Left forelimb (tissue), 1 donor: ENCODE data around the gene VDR.

Experiments
- DNase-seq: peaks from one replicate; pipeline ENCODE4 v3.0.0-alpha.2; 2018; ENCODE audit warnings: low spot score

VDR gene

DNA sequence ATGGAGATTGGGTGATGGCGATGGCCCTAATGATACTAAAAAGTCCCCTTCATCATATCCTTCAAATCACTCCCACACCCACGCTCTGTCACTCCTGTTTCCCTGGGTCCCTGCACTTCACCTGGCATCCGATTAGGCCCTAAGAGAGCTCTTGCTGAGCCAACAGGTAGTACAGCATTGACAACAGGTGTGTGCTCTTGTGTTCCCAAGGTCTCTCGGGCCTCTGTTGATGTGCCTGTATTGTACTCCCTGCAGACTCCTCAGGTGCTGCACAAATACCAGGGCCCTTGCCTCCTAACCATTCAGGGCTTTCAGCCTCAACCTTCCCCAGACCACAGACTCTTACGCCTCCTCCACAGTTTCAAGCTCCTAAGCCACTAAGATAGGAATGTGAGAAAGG, 25.8 kb upstream of the VDR start:
- no peak for DNase-seq

GRCh38 chr12:47927346-47927745, 22.6 kb upstream of the VDR start:
- DNase-seq = no peak

DNA sequence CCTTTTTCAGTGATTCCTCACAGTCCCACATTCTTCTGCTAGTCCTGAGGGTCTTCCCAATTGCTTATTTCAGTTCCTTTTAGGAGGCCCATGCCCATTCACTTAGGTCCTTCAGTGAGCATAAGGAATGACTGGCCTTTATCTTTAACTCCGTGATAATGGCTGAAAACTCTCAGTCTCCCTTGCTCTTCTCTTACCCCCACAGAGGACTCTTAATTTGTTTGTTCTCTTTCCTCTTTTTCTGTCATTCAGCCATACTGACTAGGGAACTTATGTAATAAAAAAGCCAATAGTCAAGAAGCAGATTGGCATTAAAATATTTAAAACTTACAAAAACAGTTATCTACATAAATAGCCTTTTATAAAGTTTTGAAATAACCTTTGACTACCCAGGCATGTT, 17.1 kb upstream of the VDR start:
- DNase-seq = no peak

GRCh38 chr12:47920913-47921312, 16.1 kb upstream of the VDR start:
- no peak for DNase-seq

DNA sequence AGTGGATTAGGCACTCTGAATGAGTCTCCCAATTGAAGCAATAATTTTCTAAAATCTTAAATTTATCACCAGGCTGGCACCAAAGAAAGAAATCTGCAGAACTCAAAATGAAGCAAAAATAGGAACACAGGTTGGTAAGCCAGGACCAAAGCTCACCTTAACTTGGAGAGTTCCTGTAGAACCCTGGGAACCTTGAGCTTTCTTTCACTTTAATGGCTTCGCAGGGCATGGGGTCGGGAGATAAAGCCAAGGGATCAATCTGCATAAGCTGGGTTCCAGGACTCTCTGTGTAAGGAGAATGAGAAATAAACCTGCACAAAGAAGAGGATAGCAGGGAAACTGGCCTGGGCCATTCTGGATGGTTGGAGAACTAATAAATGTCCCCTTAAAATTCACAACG, 8.3 kb upstream of the VDR start:
- DNase-seq = no peak

DNA sequence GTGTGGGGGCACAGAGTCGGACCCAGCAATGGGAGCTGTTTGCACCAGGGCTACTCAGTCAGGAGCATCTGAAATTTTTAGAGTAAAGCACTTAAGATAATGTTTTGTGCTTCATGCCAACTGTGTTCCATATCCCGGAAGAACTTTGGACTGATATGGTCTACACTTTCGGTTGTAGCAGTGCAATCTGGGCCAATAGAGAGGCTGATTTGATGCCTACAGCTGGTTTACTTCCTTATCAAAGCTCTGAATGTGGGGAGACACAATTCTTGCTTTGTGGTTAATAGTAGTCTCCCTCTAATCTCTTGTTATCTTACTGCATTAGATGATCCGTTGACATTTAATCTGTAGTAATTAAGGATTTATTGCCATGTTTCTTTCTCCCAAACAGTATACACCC, 7.8 kb upstream of the VDR start:
- DNase-seq = no peak

DNA sequence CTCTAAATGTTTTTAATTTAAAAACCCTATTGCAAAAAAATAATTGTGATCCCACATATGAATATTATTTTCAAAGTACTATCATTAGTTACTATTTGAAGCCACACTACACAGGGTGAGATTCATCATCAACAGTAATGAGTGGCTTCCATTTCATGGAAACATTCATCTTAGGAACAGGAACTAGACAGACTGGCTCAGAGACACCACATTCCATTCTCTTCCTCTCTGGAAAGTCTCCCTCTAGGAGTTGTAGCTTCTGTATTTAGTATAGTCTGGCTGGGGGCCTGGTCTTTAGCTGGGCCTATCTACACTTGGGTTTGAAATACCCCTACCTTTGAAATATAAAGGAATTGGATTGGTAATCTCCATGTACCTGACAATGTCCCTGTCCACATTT, 6.2 kb upstream of the VDR start:
- no peak for DNase-seq

GRCh38 chr12:47910486-47910885, 5.7 kb upstream of the VDR start:
- no peak for DNase-seq

DNA sequence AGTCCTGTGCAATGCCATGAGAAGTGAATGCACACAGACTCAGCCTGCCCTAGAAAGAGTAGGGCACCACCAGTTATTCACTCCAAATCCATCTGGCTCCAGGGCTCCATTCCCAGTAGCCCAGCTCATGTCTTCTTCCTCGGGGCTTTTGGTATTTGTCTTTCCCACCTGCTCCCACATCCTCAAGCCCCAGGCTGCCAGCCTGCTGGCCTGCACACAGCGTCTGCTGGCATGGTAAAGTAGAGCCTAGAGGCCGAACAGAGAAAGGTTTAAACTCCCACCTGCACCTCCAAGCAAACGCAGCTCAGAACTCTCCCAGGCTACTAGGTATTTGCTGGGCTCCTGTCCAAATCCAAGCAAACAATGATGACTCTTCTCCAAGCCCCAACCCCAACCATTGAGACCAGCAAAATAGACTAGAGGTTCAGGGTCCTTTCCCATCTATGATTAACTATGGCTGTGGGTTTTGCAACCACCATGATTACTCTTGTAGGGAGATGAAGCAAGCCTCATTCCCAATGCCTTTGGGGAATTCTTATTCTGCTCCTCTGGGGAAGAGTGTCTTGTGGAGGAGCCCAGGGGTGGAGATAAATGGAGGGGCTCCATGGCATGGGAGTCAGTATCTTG, 5.2 kb upstream of the VDR start:
- no peak for DNase-seq

DNA sequence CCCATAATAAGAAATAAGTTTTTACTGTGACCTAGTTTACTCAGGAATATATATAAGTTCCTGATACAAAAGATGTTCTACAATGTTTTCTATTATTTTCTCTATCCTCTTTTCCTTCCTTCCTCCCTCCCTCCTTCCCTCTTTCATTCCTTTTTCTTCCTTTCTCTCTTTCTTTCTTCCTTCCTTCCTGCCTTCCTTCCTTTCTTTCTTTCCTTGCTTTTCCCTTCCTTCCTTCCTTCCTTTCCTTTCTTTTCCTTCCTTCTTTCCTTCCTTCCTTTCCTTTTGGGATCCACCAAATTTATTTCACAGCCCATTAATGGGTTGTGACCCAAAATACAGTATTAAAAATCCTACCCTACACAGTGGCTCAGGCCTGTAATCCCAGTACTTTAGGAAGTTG, 3.9 kb upstream of the VDR start:
- DNase-seq = no peak

GRCh38 chr12:47907851-47908454, 3.2 kb upstream of the VDR start:
- DNase-seq = no peak

DNA sequence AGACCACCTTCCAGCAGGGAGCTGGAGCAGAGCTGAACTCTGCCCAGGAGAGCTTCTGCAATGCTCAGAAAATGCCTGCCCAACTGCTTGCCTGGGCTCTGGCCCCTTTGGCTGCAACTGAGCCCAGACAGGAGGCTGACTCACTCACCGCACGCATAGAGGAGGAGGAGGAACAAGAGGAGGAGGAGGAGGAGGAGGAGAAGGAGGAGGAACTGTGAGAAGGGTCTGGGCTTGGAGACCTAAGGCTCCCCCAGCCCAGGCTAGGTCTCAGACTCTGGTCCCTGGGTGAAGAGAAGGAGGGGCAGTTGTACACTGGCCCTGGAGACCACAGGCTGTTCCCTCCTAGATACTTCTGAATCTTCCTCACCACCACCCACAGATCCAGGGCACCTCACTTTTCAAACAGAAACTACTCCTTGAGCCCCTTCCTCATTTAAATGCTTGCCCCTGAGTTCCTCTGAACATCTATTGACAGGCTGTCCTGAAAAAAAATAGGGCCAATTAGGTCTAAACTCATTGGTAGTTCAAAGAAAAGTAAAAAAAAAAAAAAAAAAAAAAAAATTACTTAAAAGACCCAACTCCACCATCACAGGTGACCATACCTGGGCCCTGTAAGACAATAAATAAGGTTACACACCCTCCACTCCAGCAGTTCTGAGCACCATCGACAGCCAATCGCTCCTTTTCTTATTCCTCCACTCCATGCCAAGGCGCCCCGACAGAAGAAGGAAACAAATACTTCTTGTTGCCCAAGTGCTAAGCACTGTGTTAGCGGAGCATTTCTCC, 674 bp downstream of the VDR start:
- no peak for DNase-seq

DNA sequence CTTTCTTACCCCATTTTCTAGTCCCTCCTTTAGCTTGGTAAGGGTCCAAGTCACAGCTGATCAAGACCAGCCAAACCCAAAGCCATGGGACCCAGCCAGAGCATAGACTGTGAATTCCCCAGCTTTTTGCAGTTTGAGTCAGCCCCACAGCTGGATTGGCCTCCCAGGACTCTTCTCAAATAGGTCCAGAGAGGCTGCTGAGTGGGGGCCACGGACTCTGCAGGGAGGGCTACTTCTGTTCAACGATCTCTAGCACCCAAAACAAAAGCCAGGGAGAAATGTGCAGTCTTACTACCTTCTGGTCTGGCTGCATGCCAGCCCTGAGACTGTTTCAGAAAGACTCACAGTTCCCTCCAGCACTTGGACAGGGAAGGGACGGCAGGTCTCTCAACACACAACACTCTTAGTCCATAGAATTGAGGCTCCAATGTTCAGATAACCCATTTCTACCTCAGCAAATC, 1.6 kb downstream of the VDR start:
- DNase-seq = no peak

- DNase-seq = no peak
Observed at GRCh38 chr12:47902131-47902639, 2.6 kb downstream of the VDR start.

DNA sequence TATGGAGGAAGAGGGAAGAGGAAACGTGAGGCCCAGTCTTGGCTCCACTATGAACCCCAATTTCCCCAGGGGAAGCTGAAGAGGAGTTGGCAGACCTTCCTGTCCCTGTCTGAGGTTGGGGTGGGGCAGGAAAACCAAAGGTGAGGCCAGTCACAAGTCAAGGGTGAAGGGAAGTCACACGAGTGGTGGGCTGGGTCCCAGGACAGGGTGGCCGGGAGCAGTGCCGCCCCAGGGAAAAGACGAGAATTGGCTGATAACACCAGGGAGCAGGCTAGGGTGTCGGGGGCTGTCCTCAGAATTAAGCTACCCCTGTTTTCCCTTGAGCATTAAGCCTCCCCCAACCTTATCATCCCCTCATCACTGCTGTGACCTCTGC, 3.1 kb downstream of the VDR start:
- no peak for DNase-seq

GRCh38 chr12:47901063-47901717, 3.6 kb downstream of the VDR start:
- no peak for DNase-seq

DNA sequence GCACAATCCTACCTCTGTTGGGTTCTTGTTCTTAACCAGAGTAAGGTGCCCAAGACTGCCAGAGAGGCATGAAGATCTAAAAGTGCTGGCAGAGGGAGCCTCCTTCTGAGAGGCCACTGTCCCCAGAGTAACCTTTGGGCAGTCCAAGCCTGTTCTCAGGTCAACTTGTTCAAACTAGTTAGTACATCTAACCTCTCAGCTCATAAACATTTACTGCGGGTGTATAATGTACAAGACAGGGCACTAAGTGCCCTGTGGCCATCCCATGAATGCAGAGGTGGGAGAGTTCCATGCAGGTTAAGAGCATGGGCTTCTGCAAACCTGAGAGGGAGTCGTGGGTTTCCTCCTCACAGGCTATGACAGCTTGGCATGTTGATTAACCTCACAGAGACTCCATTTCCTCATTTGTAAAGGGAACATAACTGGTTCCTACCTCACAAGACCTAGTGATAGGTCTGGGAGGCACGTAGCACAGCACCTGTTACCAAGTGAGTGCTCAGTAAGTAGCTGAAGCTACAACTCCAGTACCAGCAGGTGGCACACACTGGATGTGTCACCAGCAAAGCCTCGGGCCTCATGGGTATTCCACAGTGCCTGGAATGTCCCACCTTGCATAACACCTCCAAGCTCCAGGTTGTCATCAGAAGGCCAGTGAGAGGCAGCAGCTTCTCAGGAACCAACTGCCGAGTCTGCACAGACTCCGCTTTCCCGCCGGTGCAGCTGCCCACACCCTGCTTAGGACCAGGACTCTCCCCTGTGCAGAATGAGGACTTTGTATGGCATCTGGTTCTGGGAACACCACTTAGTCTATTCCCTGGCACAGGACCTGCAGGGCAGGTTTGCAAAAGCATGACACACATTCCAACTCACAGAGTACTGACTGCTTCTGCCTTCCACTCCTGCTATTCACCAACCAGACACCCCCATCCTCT, 4.4 kb downstream of the VDR start:
- DNase-seq = no peak

DNA sequence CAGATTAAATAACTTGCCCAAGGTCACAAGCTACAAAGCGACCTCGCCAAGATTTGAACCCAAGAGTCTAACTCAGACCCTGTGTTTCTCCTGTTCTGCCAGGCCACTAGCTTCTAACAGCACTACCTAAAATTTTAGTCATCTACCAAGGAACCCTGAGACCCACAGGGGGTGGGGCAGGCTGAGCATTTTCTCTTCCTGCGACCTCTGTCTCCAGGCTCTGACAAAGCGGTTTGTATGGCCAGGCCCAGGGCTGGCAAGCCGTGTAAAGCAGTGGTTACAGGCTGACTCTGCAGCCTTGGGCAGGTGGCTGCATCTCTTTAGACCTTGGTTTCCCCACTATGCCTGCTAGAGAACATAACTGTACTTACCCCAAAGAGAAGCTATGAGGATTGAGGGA, 5.3 kb downstream of the VDR start:
- no peak for DNase-seq

GRCh38 chr12:47896633-47897032, 8.2 kb downstream of the VDR start:
- DNase-seq = no peak

GRCh38 chr12:47896022-47896421, 8.8 kb downstream of the VDR start:
- no peak for DNase-seq

GRCh38 chr12:47894652-47895051, 10.1 kb downstream of the VDR start:
- no peak for DNase-seq

- no peak for DNase-seq
Observed at GRCh38 chr12:47894068-47894467, 10.7 kb downstream of the VDR start.
